ENCODE measurements around the gene CLCA1.

Gene CLCA1

DNA sequence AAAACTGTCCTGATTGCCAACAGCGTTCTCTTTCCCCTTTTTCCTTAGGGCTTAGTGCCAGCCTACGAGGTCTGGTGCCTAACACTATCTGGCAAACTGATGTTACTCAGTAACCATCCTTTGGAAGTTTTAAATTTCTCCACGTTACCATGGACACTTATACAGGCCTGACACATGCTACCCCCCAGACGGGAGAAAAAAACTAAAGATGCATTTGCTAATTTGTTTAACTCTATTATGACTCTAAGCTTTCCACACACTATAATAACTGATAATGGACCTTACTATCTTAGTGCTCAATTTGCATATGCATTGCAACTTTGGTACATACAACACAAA is 36.8 kb downstream of the CLCA1 start:
- TF ChIP-seq, protein P1, sequence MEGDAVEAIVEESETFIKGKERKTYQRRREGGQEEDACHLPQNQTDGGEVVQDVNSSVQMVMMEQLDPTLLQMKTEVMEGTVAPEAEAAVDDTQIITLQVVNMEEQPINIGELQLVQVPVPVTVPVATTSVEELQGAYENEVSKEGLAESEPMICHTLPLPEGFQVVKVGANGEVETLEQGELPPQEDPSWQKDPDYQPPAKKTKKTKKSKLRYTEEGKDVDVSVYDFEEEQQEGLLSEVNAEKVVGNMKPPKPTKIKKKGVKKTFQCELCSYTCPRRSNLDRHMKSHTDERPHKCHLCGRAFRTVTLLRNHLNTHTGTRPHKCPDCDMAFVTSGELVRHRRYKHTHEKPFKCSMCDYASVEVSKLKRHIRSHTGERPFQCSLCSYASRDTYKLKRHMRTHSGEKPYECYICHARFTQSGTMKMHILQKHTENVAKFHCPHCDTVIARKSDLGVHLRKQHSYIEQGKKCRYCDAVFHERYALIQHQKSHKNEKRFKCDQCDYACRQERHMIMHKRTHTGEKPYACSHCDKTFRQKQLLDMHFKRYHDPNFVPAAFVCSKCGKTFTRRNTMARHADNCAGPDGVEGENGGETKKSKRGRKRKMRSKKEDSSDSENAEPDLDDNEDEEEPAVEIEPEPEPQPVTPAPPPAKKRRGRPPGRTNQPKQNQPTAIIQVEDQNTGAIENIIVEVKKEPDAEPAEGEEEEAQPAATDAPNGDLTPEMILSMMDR (IDR thresholded peaks at IDR 0.05; ENCODE audit: low read depth, low read length, missing control alignments) = no peak
- DNase-seq (ENCODE audit: extremely low read depth, low read depth) = no peak

DNA sequence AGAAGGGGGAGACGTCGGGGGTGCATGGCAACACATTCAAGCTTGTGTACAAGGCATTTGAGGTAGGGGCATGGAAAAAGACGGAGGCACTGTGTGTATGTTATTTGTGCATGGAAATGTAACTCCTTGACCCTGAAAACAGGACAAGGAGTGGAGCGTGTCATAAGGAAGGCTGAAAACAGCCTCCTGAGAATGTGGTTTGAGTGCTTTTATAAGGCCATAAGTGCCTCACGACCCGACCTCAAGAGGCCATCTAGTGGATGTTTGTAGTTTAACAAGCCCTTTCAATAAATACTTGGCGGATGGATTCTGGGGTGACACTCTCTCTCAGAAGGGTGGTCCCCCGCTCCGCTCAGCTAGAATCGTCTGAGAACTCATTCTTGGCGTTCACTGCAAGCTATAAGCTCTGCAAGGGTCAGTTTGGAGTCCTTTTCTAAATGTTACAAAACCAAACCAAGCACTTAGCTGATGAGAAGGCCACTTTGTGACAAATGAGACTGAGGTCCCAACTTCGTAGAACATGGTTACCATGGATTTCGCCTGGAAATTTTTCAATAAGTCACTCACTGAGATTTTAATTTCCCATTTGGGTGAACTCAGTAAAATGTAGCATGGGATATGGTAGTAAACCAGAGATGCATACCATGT is 39.3 kb downstream of the CLCA1 start:
- H3K4me3 ChIP-seq (replicated peaks; ENCODE audit: low read depth, low read length) = no peak overlapping the region
- DNase-seq (ENCODE audit: extremely low read depth, low read depth) = no peak
- TF ChIP-seq, protein P1 (IDR thresholded peaks at IDR 0.05; ENCODE audit: low read depth, low read length, missing control alignments) = peak; percentile 47

More for the DNA sequence above, 36.8 kb downstream of the CLCA1 start:
- H3K4me3 ChIP-seq (replicated peaks; ENCODE audit: low read depth, low read length) = no peak overlapping the region

DNA sequence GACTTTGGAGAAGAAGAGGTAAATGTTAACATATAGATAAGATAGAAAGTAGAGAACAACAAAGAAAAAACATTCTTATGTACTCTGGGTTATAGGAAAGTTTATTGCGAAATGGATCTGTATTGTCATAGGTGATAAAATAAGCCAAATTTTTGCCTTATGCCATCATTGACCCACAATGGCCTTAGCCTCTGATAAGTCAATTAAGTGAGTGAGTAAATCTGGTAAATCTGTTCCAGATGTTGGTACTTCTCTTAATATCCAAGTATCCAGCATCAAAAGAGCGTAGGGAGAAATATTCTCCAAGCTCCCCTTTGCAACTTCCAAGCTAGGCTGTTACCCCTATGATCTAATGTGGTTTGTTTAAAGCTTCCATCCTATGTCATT is 39.8 kb downstream of the CLCA1 start:
- TF ChIP-seq, protein P1 (IDR thresholded peaks at IDR 0.05; ENCODE audit: low read depth, low read length, missing control alignments) = no peak
- no peak for DNase-seq (ENCODE audit: extremely low read depth, low read depth)
- no peak overlapping the region for H3K4me3 ChIP-seq (replicated peaks; ENCODE audit: low read depth, low read length)

DNA sequence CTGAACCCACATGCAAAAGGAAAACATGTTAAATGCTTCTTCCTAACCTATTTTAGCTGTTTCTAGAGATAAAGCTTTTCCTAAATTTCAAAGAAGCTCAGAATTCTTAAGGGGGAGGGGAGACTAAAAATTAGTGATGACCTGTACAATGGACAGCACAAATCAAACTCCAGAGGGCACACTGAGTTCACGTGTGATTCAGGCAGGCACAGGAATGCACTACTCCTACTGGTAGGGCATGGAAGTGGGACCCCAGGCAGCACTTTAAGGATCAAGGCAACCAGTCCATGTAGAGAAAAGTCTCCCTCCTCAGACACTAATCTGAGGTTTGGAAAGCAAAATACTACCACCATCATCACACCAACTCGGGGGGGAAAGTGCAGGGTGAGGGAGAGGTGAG is 46.9 kb downstream of the CLCA1 start:
- DNase-seq (ENCODE audit: extremely low read depth, low read depth) = no peak
- H3K4me3 ChIP-seq (replicated peaks; ENCODE audit: low read depth, low read length) = no peak overlapping the region
- TF ChIP-seq, protein P1 (IDR thresholded peaks at IDR 0.05; ENCODE audit: low read depth, low read length, missing control alignments) = peak; percentile 49

DNA sequence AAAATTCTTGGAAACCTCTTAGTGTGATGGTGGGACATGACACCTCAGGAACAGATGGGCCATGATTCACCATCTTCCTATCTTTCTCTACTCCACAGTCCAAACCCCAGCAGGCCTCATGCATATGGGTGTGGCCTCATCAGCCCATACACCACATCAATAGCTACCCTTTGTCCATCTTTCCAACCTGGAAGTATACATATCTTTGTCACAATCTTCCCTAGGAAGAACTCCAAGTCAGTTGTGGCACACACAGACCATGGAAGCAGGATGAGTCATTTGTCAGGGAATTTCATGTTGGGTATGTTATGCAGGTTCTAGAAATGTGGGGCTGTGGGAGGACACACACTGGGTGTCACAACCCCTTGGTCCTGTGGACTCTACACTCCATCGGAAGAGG is 47.6 kb downstream of the CLCA1 start:
- no peak overlapping the region for H3K4me3 ChIP-seq (replicated peaks; ENCODE audit: low read depth, low read length)
- TF ChIP-seq, protein P1 (IDR thresholded peaks at IDR 0.05; ENCODE audit: low read depth, low read length, missing control alignments) = no peak
- no peak for DNase-seq (ENCODE audit: extremely low read depth, low read depth)

DNA sequence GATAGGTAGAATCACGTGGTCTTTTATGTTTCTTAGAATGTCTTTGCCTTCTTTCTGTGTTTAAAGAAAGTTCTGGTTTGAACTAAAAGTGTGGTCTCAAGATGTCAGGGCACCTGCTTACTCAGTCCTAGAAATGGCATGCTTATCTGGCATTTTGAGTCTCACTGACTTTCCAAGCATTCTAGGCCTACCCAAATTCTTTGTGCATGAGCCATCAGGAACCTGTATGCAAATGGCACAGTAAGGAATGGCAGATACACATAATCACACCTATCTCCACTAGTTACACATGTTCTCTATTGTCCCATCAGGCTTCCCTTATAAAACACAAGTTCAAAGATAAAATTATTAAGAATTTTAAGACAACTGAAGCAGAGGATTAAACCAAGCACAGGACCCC is 48.6 kb downstream of the CLCA1 start:
- TF ChIP-seq, protein P1 (IDR thresholded peaks at IDR 0.05; ENCODE audit: low read depth, low read length, missing control alignments) = no peak
- no peak for DNase-seq (ENCODE audit: extremely low read depth, low read depth)
- no peak overlapping the region for H3K4me3 ChIP-seq (replicated peaks; ENCODE audit: low read depth, low read length)
